GM12891 (cell line): Measurements from ENCODE around the gene TRMT44.

Experiments used
- DNase-seq: peaks from one replicate; pipeline ENCODE4 v3.0.0; 2011; ENCODE audit warnings: low spot score; ENCODE audit not compliant: insufficient read length
- FAIRE-seq: peaks from 2 replicates; lab custom pipeline; 2011; peaks lifted over from hg19 to GRCh38; lab: Jason Lieb, UNC
- PAX5 ChIP-seq: IDR thresholded peaks from 2 replicates; pipeline ENCODE4 v1.6.1; 2011; ENCODE audit warnings: low read length, moderate library complexity, mild to moderate bottlenecking; ENCODE audit not compliant: insufficient read depth, severe bottlenecking
- POLR2A ChIP-seq: IDR thresholded peaks from 2 replicates; pipeline ENCODE4 v1.6.1; 2011; ENCODE audit warnings: low read depth, low read length, control low read depth
- POLR2AphosphoS5 ChIP-seq: IDR thresholded peaks from 2 replicates; pipeline ENCODE4 v1.6.1; 2011; ENCODE audit warnings: low read depth, low read length, control low read depth
- POU2F2 ChIP-seq: IDR thresholded peaks from 2 replicates; pipeline ENCODE4 v1.6.1; 2011; ENCODE audit warnings: low read depth, mild to moderate bottlenecking, control low read depth, low read length, moderate library complexity
- SPI1 ChIP-seq: IDR thresholded peaks from 2 replicates; pipeline ENCODE4 v1.6.1; 2011; ENCODE audit warnings: low read depth, low read length, control low read depth
- TAF1 ChIP-seq: IDR thresholded peaks from 2 replicates; pipeline ENCODE4 v1.6.1; 2011; ENCODE audit warnings: low read depth, low read length, control low read depth

The TRMT44 gene

GRCh38 chr4:8504279-8505007 lies 63.9 kb downstream of the TRMT44 start:
- TF ChIP-seq PAX5 (no peak), TAF1 (no peak), SPI1 (no peak), POLR2AphosphoS5 (no peak), POU2F2 (no peak), POLR2A (no peak)
- DNase-seq: no peak
- FAIRE-seq: no peak

DNA sequence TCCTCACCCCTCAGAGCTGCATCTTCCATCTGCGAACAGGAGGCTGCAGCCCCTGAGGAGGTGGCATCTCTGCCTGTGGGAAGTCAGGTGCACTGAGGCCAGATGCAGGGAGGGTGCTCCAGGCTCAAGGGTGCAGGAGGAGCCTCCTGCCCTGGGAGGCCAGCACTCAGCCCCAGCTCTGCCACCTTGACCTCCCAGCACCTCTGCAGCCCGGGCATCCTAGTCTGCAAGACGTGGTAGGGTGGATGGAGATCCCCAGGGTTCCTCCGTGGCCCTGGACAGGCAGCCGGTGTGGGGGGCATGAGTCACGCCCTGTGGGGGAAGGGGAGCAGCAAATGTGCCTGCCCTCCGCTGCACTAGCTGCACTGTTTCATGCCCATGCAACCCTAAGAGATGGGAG lies 64.7 kb downstream of the TRMT44 start:
- TF ChIP-seq PAX5 (no peak), POLR2AphosphoS5 (no peak), SPI1 (no peak), POLR2A (no peak), TAF1 (no peak), POU2F2 (no peak)
- no peak for FAIRE-seq
- no peak for DNase-seq

- TF ChIP-seq SPI1: no peak
- TF ChIP-seq POLR2A: no peak
- no peak for TF ChIP-seq TAF1
- no peak for TF ChIP-seq POU2F2
- no peak for TF ChIP-seq PAX5
- no peak for TF ChIP-seq POLR2AphosphoS5
- DNase-seq (no peak), FAIRE-seq (no peak)
Measured at GRCh38 chr4:8506006-8506372, 65.4 kb downstream of the TRMT44 start.

DNA sequence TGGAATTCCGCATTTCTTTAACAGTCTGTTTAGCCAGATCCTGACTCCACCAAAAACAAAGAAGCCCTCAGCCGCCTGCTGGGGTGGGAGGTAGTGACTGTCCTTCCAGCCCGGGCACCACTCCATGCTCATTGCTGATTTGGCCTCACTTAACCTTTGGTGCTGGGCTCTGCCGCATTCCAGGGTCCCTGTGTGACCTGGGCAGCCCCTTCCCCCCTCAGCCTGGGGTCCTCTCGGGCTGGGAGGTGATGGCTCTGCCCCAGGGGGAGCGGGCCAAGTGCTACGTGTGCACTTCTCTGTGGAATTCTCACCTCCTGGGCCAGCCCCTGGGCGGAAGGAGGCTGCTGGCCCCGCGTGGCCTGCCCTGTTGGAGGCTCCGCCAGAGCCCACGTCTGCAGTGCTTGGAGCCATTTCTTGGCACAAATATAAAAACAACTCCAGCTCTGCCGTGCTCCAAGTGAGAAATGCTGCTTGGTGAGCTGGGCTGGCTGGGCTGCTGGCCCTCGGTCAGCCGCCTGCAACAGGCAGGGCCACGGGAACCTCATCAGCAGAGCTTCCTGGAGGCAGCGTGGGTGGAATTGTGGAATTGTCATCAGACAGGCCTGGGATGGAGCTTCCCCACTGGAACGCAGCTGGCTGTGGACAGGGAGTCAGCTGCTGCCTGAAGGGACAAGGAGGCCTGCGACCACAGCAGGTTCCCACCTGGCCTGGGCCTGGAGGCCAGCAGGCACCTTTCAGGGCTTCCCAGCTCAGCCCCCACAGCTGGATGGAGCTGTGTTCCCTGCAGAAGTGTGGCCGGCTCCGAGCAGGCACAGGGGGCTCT lies 66.0 kb downstream of the TRMT44 start:
- FAIRE-seq: no peak
- no peak for TF ChIP-seq POLR2AphosphoS5
- no peak for TF ChIP-seq SPI1
- TF ChIP-seq TAF1: no peak
- no peak for TF ChIP-seq PAX5
- TF ChIP-seq POLR2A: no peak
- TF ChIP-seq POU2F2: no peak
- DNase-seq: no peak

GRCh38 chr4:8507196-8507570 lies 66.6 kb downstream of the TRMT44 start:
- FAIRE-seq: no peak
- TF ChIP-seq PAX5: no peak
- no peak for DNase-seq

GRCh38 chr4:8507624-8508023 lies 67.0 kb downstream of the TRMT44 start:
- FAIRE-seq: no peak
- no peak for TF ChIP-seq POLR2A
- TF ChIP-seq TAF1: no peak
- TF ChIP-seq POLR2AphosphoS5: no peak
- no peak for TF ChIP-seq SPI1
- TF ChIP-seq POU2F2: no peak
- no peak for TF ChIP-seq PAX5
- no peak for DNase-seq

DNA sequence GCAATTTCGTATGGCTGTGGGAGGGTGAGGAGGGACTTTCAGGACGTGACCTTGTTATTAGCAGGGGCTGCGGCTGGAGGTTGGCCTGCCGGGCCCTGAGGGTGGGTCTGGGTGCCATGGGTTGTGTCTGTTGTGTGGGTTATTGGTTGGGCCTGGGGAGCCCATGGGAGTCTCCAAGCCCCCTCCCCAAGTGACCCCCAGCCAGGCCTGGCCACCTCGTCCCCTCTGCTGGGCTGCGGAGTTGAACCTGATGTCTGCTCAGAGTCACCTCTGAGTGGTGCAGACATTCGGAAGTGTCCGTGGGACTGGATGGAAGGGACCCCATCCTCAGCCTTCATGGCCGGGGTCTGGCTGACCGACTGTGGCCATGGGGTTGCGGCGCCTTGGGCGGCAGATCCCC lies 67.7 kb downstream of the TRMT44 start:
- TF ChIP-seq POU2F2 (no peak), TAF1 (no peak), POLR2AphosphoS5 (no peak), POLR2A (no peak)
- DNase-seq: no peak
- no peak for FAIRE-seq

GRCh38 chr4:8508740-8509139 lies 68.2 kb downstream of the TRMT44 start:
- no peak for TF ChIP-seq SPI1
- TF ChIP-seq PAX5: no peak
- no peak for TF ChIP-seq POU2F2
- no peak for TF ChIP-seq POLR2A
- no peak for TF ChIP-seq POLR2AphosphoS5
- TF ChIP-seq TAF1: no peak
- FAIRE-seq: no peak

GRCh38 chr4:8509311-8509950 lies 68.9 kb downstream of the TRMT44 start:
- no peak for TF ChIP-seq PAX5
- TF ChIP-seq TAF1: no peak
- TF ChIP-seq POLR2AphosphoS5: no peak
- no peak for TF ChIP-seq SPI1
- no peak for TF ChIP-seq POLR2A
- no peak for TF ChIP-seq POU2F2
- no peak for DNase-seq
- FAIRE-seq: no peak

More at GRCh38 chr4:8508740-8509139, 68.2 kb downstream of the TRMT44 start:
- no peak for DNase-seq

DNA sequence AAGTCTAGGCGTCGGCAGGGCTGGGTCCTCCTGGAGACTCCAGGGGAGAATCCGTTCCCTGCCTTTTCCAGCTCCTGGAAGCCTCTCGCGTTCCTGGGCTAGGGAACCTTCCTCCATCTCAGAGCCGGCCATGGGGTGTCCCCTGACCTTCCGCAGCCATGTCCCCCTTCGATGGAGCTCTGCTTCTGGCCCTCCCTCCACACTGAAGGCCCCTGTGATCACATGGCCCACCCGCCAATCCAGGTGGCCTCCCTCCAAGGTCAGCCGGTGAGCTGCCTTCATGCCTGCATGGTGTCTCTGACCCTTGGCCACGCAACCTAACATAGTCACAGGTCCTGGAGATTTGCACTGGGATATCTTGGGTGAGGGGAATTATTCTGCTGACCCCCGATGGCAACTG lies 69.6 kb downstream of the TRMT44 start:
- DNase-seq (no peak), FAIRE-seq (no peak)
- TF ChIP-seq POLR2AphosphoS5: no peak
